T-helper 1 cell treated with Interleukin-12 subunit alpha and Interleukin-12 subunit beta and Interleukin-4 antibody, amounts not matched to agents 30 μg/mL and 1 μg/mL, for 36 hours (primary cell): Measurements from ENCODE around the gene PI4K2A.
"Not testable (repeated sequence)": the region's sequence is repeated elsewhere in the genome, so short reads cannot be mapped to it uniquely, and the experiment has no call there.

Experiments used
- H3K27ac Mint-ChIP-seq: one replicate; pipeline ENCODE4 v1.8.0; 2021; ENCODE audit warnings: mild to moderate bottlenecking, mixed read lengths
- H3K27me3 Mint-ChIP-seq: one replicate; pipeline ENCODE4 v1.8.0; 2021; ENCODE audit warnings: low read depth, mixed read lengths
- H3K36me3 Mint-ChIP-seq: one replicate; pipeline ENCODE4 v1.8.0; 2021; ENCODE audit warnings: low read depth, mixed read lengths
- H3K4me1 Mint-ChIP-seq: one replicate; pipeline ENCODE4 v1.8.0; 2021; ENCODE audit warnings: low read depth, mixed read lengths
- H3K4me3 Mint-ChIP-seq: one replicate; pipeline ENCODE4 v1.8.0; 2021; ENCODE audit warnings: mild to moderate bottlenecking, moderate library complexity, mixed read lengths
- H3K9me3 Mint-ChIP-seq: one replicate; pipeline ENCODE4 v1.8.0; 2021; ENCODE audit warnings: mixed read lengths

PI4K2A gene

DNA sequence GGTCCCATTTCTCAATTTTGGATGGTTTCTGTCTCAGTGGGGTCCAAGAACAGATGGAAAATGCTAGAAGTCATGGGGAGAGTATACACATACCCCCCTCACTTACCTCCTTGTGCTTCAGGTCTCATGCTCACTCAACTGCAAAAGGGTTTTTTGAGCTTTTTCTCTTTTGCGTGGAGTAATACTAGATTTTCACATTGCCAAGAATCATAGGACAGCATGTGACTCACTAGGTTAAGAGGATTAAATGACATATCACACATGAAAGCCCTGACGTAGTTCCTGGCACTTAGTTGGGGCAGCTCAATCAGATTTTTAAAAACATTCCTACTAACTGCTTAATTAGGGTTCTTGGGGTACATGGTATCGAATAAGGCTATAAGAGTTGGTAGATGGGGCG is 4.5 kb downstream of the PI4K2A start:
- H3K4me3 Mint-ChIP-seq = no peak overlapping the region
- no peaks in the 10 kb centered on the region for H3K9me3 Mint-ChIP-seq

DNA sequence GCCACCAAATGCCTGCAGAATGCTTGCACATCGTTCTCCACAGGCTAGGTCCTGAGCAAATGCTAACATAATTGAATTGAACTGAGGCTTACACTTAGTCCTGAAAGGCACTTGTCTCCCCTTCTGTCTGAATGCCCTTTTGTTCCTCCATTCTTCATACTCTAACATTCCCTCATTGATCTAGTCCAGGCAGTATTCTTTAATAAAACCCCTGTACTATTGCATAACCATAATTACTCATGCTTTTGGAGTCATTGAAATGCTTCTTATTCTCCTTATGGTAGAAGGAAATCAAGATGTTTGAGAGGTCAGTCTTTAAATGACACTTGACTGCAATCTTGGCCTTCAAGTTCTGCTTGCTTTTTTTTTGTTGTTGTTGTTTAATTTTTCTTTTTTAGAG is 7.1 kb downstream of the PI4K2A start:
- no peaks in the 10 kb centered on the region for H3K27me3 Mint-ChIP-seq
- H3K4me3 Mint-ChIP-seq = no peak overlapping the region
- no peak overlapping the region for H3K27ac Mint-ChIP-seq
- peaks cover 8% of the 10 kb centered on the region for H3K36me3 Mint-ChIP-seq
- H3K4me1 Mint-ChIP-seq = peaks cover 20% of the 10 kb centered on the region
- no peaks in the 10 kb centered on the region for H3K9me3 Mint-ChIP-seq

More for the DNA sequence above, 4.5 kb downstream of the PI4K2A start:
- H3K36me3 Mint-ChIP-seq = peaks cover 4% of the 10 kb centered on the region
- H3K27me3 Mint-ChIP-seq = no peaks in the 10 kb centered on the region
- H3K27ac Mint-ChIP-seq = no peak overlapping the region
- H3K4me1 Mint-ChIP-seq = peaks cover 32% of the 10 kb centered on the region

DNA sequence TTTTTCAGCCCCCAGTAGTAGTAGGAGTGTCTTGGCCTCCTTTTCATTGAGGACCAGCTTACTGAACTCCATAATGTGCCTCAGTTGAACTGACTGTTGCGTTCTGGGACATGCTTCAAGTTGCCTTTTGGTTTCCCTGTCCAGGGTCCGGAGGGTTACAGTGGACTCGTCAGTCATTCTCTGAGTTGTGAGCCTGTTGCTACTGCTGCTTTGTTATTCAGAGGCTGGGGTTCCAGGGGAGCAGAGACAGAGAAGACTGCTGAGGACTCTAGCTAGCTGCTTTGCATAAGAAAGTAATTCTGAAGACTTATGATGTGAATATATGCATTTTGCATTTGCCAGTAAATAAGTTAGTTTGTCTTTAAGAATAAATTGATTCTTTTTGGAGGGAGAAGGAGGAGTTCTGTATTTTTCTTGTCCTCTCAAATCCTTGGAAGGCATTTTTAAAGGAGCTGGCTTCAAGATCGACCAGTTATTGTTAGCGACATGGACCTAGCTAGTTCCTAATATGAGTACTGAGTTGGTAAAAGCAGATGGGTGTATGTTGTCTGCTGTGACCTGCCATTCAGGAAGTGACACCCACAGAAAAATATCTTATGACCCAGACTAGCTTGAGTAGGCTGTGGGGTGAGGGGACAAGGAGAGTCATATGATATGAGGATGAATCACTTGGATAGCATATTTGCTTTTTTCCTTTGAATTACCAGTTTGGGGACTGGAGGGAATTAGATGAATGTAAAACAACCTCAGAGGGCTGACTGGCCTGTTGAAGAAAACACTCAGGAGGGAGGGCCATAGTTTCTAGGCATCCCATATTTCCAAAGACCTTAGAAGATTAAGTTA is 8.3 kb downstream of the PI4K2A start:
- Mint-ChIP-seq H3K27ac (peak overlapping the region; percentile 79), H3K4me1 (peaks cover 14% of the 10 kb centered on the region), H3K36me3 (peaks cover 16% of the 10 kb centered on the region), H3K27me3 (no peaks in the 10 kb centered on the region), H3K9me3 (no peaks in the 10 kb centered on the region), H3K4me3 (no peak overlapping the region)

DNA sequence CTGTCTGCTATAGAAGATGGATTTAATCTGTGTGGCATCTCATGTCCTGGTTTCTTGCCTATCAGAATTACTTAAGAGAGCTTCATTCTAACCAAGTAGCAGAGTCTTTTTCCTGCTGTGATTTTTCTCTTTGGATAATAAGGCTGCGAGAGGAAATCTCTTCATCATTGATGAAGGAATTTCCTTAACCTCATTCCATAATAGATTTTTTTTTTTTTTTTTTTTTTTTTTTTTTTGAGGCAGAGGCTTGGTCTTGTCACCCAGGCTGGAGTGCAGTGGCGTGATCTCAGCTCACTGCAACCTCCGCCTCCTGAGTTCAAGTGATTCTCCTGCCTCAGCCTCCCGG is 8.9 kb downstream of the PI4K2A start:
- Mint-ChIP-seq H3K36me3 (peaks cover 16% of the 10 kb centered on the region), H3K4me1 (peaks cover 14% of the 10 kb centered on the region), H3K27ac (peak overlapping the region; percentile 79)
- H3K4me3 Mint-ChIP-seq, H3K9me3 Mint-ChIP-seq, H3K27me3 Mint-ChIP-seq: not testable (repeated sequence)

DNA sequence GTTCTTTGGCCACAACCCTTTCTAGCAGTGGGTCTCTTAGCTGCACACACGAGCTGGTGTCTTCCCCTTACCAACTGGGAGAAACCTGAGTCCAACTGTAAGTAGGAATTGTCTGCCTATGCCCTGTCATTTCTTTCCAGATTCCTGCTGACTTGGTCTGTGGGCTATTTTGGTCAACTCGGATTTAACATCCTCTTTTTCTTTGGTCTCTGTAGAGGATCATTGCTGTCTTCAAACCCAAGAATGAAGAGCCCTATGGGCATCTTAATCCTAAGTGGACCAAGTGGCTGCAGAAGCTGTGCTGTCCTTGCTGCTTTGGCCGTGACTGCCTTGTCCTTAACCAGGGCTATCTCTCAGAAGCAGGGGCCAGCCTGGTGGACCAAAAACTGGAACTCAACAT is 10.3 kb downstream of the PI4K2A start:
- Mint-ChIP-seq H3K27ac (no peak overlapping the region), H3K4me3 (no peak overlapping the region), H3K27me3 (no peaks in the 10 kb centered on the region), H3K36me3 (peaks cover 14% of the 10 kb centered on the region), H3K4me1 (peaks cover 14% of the 10 kb centered on the region), H3K9me3 (no peaks in the 10 kb centered on the region)

DNA sequence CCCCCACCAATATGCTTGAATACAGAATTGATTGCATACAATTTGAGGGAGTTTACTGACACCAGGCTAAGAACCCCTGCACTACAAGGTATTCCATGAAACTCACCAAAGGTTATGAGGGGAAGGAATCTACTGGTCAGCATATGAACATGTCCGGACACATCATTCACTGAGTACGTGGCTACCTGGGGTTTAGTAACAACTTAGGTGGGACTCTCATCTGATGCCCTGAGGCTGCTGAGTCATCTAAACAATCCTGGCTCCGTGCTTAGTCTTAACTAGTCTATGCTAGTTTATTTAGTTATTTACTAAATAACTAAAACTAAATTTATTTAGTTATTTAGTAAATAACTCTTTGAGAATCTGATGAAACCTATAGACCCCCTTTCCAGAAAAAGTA is 11.3 kb downstream of the PI4K2A start:
- Mint-ChIP-seq H3K36me3 (peaks cover 21% of the 10 kb centered on the region), H3K4me1 (peaks cover 12% of the 10 kb centered on the region), H3K9me3 (no peaks in the 10 kb centered on the region), H3K27me3 (no peaks in the 10 kb centered on the region), H3K27ac (no peak overlapping the region), H3K4me3 (no peak overlapping the region)

DNA sequence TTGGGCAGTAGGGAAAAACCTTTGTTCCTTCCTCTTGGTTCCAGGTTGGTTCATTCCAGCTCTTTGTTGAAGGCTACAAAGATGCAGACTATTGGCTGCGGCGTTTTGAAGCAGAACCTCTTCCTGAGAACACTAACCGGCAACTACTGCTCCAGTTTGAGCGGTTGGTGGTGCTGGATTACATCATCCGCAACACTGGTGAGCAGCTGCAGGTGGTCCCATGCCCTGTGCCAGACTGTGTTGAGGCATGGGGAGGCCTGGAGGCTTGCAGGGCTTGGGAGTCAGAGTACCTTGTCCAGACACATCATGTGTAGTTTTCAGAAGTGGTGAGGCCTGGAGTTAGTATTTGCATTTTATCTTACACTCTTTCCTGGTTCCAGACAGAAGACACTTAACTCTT is 16.3 kb downstream of the PI4K2A start:
- H3K9me3 Mint-ChIP-seq = no peaks in the 10 kb centered on the region
- H3K4me1 Mint-ChIP-seq = peaks cover 2% of the 10 kb centered on the region
- no peaks in the 10 kb centered on the region for H3K27me3 Mint-ChIP-seq
- no peak overlapping the region for H3K4me3 Mint-ChIP-seq
- H3K27ac Mint-ChIP-seq = no peak overlapping the region
- H3K36me3 Mint-ChIP-seq = peaks cover 33% of the 10 kb centered on the region

DNA sequence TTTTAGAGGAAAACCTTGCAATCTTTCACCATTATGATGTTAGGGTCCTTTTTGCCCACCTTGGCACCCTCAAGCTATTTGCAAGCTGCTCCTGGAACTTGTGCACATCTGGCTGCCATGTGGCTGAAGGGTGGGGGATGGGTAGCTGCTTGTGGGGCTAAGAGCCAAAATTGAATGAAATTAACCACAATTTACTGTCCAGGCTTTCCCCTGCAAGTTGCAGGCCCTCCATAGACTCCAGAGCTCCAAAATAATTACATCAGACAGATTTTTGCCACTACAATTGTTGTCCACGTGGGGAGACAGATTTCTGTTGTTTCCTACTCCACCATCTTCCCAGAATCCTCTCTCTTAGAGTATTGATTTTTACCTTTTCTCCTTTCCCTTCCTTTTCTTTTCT is 19.1 kb downstream of the PI4K2A start:
- no peak overlapping the region for H3K27ac Mint-ChIP-seq
- H3K4me3 Mint-ChIP-seq = no peak overlapping the region
- H3K36me3 Mint-ChIP-seq = peaks cover 34% of the 10 kb centered on the region

DNA sequence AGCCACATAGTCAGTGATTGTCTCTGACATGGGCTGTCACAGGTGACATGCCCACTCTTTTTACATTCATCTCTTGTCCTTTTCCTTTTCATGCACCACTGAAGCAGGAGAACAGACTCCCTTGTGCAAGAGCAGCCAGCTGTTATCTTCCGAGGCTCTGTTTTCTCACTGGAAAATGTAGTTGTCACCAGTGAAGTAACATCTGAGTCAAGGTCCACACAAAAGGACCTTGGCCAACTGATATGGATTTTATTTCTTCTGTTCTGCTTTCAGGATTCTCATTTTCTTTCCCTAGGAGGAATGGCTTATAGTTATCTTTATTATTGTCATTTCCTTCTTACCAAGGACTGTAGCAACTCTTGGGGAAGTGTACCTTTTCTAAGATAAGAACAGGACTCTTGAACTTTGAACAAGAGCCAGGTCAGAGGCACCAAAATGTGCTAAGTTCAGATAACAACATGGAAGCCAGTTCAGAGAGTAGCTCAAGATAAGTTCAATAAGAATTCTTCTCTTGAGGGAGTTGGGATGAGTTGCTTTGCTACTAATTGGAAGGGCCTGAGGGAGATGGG is 23.9 kb downstream of the PI4K2A start:
- H3K27ac Mint-ChIP-seq = no peak overlapping the region
- no peak overlapping the region for H3K4me3 Mint-ChIP-seq
- no peaks in the 10 kb centered on the region for H3K9me3 Mint-ChIP-seq
- H3K36me3 Mint-ChIP-seq = peaks cover 29% of the 10 kb centered on the region
- no peaks in the 10 kb centered on the region for H3K27me3 Mint-ChIP-seq
- peaks cover 2% of the 10 kb centered on the region for H3K4me1 Mint-ChIP-seq

More for the DNA sequence above, 19.1 kb downstream of the PI4K2A start:
- Mint-ChIP-seq H3K9me3 (no peaks in the 10 kb centered on the region), H3K27me3 (no peaks in the 10 kb centered on the region), H3K4me1 (no peaks in the 10 kb centered on the region)

DNA sequence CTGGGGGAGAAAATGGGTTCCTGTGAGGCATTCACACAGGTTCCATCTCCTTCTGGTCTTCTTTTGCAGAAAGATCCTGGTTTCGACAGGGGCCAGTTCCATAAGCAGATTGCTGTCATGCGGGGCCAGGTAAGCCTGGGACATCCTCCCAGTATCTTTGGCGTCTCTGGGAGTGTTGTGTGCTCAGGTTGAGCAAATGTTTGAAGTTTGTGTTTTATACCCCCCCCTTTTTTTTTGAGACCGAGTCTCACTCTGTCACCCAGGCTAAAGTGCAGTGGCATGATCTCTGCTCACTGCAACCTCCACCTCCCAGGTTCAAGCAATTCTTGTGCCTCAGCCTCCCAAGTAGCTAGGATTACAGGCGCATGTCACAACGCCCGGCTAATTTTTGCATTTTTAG is 26.5 kb downstream of the PI4K2A start:
- no peaks in the 10 kb centered on the region for H3K9me3 Mint-ChIP-seq
- no peak overlapping the region for H3K4me3 Mint-ChIP-seq
- H3K4me1 Mint-ChIP-seq = peaks cover 2% of the 10 kb centered on the region
- H3K27ac Mint-ChIP-seq = no peak overlapping the region
- no peaks in the 10 kb centered on the region for H3K27me3 Mint-ChIP-seq
- H3K36me3 Mint-ChIP-seq = peaks cover 25% of the 10 kb centered on the region

DNA sequence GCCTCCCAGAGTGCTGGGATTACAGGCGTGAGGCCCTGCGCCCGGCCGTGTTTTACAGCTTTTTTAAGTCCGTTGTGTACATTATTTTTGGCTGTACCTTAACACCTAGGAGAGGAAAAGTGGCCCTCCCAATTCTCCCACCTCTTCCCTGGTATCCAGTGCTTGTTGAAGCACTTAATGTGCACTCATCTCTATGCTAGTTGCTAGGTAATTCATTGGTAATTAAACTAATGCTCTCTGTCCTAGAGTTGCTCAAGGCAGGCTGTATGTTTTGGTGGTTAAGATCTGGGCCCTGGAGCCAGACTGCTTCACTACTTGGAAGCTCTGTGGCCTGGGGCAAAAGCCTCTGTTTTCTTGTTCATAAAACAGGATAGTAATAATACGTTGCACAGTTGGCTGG is 27.0 kb downstream of the PI4K2A start:
- H3K36me3 Mint-ChIP-seq = peaks cover 26% of the 10 kb centered on the region
- H3K27ac Mint-ChIP-seq = no peak overlapping the region
- no peaks in the 10 kb centered on the region for H3K27me3 Mint-ChIP-seq
- no peak overlapping the region for H3K4me3 Mint-ChIP-seq
- H3K4me1 Mint-ChIP-seq = peaks cover 2% of the 10 kb centered on the region
- H3K9me3 Mint-ChIP-seq = no peaks in the 10 kb centered on the region

DNA sequence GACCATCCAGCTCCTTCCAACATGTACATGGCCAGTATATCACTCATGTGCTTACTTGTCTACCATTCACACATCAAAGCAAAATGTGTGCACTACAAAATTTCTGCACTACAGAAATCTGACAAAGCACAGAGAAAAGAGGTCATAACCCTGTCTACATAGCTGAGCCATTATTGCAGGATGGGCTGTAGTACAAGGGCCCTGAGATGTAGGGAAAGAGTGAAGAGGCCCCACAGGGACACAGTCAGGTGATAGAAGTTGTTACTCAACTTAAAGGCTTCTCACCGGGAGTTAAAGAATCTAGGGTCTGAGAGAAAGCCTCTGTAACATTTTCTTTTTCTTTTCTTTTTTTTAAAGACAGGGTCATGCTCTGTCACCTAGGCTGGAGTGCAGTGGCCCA is 29.1 kb downstream of the PI4K2A start:
- Mint-ChIP-seq H3K27me3 (no peaks in the 10 kb centered on the region), H3K36me3 (peaks cover 28% of the 10 kb centered on the region), H3K9me3 (no peaks in the 10 kb centered on the region), H3K4me1 (peaks cover 6% of the 10 kb centered on the region), H3K4me3 (no peak overlapping the region), H3K27ac (no peak overlapping the region)

DNA sequence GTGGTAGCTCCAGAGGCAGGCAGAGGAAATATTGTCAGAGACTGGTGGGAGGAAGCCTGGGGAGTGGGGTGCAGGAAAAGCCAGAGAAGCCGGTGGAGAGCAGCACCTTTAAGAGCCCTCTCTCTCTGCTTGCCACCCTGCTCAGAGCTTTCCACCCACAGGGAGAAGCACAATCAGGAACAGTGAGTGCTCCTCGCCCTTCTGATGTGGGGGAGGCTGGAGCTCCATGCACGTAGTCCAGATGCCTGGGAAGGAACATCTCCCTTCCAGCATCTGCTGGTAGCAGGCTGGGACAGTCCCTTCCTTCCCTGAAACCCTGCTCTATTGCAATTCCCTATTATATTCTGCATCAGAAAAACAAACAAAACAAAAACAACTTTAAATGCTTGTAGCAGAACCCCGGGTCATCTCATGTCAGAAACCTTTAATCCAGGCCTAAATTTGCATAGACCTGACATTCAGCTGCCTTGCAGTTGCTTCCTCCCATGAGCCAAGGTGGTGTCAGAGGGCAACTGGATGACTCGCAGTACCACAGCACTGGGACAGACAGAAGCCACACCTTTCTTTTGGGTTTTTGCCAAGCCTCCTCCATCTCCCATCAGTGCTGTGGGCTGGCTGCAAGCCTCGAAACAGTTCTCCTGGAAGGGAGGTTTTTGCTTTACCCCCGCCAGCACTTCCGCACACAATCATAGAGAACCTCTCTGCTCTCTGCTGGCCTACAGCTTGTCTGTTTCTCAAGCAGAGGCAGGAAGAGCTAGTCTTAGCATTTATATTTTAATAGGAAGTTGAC is 33.5 kb downstream of the PI4K2A start:
- Mint-ChIP-seq H3K9me3 (no peaks in the 10 kb centered on the region), H3K27me3 (no peaks in the 10 kb centered on the region), H3K4me1 (peaks cover 4% of the 10 kb centered on the region), H3K36me3 (peaks cover 14% of the 10 kb centered on the region), H3K4me3 (no peak overlapping the region), H3K27ac (no peak overlapping the region)

DNA sequence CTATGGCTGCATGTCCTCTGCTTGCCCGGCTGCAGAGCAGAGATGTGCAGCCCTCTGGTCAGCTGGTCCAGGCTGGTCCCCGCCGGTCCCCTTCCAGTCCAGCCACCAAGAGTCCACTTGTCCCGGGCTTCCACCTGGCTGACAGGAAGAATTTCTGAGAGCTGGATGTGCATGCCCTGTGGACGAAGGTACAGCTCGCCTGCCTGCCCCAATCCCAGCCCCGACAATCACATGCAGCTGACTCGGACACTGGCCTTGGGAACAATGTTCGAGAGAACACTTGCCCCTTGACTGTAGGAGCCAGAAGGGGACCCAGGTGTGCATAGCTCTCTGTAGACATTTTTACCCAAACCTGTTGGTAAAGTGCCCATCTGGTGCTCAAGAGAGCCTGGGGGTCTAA is 34.8 kb downstream of the PI4K2A start:
- Mint-ChIP-seq H3K36me3 (peaks cover 14% of the 10 kb centered on the region), H3K9me3 (no peaks in the 10 kb centered on the region), H3K4me3 (no peak overlapping the region), H3K4me1 (peaks cover 4% of the 10 kb centered on the region), H3K27me3 (no peaks in the 10 kb centered on the region), H3K27ac (no peak overlapping the region)
